ENCODE data around the gene OR56A3. TPM values are rescaled to one million over a fixed set of nuclear protein-coding genes. Genes with fewer than 3 reads are reported as not detected.

OR56A3 gene
- total and polyA plus RNA-seq, 2 donors (not counting 1 experiment from before 2014, with no cell fraction given), result not detected

DNA sequence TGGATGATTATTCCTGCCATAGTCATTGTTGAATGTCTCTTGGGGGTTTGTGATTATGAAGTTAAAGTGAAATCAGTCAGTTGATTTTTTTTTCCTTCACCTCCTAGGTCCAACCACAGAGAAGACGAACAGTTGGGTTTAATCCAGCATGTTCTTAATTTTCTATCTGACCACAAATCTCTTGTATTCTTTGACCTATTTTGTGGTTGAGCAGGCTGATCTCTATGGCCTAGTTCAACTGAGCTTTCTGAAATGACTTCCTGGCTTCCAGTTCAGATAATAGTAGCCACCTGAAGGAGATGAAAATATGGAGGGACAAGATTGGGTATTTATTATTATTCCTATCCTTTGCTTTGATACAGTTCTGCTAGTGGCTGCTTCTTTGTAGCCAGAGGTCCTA lies 31.5 kb downstream of the OR56A3 start:
- DNase-seq (ENCODE audit: low read depth in 2 of 2), result no peak
- Histone ChIP-seq H3K9me3 (ENCODE audit: control insufficient read depth, insufficient read depth, low read depth, low read length) (no peaks in the 10 kb centered on the region), H4K20me1 (ENCODE audit: control insufficient read depth, extremely low read depth, insufficient read depth, low read length) (no peaks in the 10 kb centered on the region), H3K4me1 (ENCODE audit: control insufficient read depth, extremely low read depth, insufficient read depth, low read length) (no peaks in the 10 kb centered on the region), H2AFZ (ENCODE audit: low read length) (no peak overlapping the region), H3K9ac (ENCODE audit: insufficient read depth, low read length) (no peak overlapping the region), H3K27me3 (ENCODE audit: control insufficient read depth, insufficient read depth, low read length) (no peaks in the 10 kb centered on the region), H3K4me3 (replicated peaks in 1 of 4; ENCODE audit: control extremely low read depth in 1 of 4, insufficient read depth in 1 of 4, low read depth in 3 of 4, low read length in 4 of 4) (no peak overlapping the region), H3K27ac (ENCODE audit: insufficient read depth, low read length) (no peak overlapping the region), H3K36me3 (ENCODE audit: control insufficient read depth, insufficient read depth, low read length) (no peaks in the 10 kb centered on the region), H3K79me2 (ENCODE audit: control insufficient read depth, insufficient read depth, low read length) (no peaks in the 10 kb centered on the region), H3K4me2 (ENCODE audit: extremely low read depth, insufficient read depth, low read length) (no peak overlapping the region)
- TF ChIP-seq EZH2 (IDR thresholded peaks at IDR 0.05; ENCODE audit: low read length, missing control alignments), result no peak
- TF ChIP-seq, protein P1, sequence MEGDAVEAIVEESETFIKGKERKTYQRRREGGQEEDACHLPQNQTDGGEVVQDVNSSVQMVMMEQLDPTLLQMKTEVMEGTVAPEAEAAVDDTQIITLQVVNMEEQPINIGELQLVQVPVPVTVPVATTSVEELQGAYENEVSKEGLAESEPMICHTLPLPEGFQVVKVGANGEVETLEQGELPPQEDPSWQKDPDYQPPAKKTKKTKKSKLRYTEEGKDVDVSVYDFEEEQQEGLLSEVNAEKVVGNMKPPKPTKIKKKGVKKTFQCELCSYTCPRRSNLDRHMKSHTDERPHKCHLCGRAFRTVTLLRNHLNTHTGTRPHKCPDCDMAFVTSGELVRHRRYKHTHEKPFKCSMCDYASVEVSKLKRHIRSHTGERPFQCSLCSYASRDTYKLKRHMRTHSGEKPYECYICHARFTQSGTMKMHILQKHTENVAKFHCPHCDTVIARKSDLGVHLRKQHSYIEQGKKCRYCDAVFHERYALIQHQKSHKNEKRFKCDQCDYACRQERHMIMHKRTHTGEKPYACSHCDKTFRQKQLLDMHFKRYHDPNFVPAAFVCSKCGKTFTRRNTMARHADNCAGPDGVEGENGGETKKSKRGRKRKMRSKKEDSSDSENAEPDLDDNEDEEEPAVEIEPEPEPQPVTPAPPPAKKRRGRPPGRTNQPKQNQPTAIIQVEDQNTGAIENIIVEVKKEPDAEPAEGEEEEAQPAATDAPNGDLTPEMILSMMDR (conservative IDR thresholded peaks at IDR 0.05 in 1 of 2, IDR thresholded peaks at IDR 0.05 in 1 of 2; ENCODE audit: low read depth in 1 of 2, low read length in 2 of 2), result no peak

DNA sequence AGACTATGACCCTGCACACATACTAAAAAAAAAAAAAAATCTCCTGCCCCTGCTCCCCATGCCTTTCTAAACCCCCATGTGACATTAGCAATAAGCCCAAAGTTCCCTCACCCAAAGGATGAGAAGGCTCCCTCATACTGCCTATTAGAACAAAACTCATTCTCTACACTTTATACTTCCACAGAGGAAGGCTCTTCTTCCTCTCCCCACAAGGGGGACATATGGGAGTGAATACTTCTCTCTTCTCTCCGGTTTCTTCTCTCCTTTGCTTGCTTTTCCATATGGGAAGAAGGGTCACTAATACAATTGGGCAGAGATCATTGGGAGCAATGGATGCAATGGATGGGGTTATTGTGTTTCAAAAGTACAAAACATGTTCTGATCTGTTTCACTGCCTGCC lies 41.4 kb downstream of the OR56A3 start:
- H3K9ac ChIP-seq (ENCODE audit: insufficient read depth, low read length), result no peak overlapping the region
- no peaks in the 10 kb centered on the region for H3K36me3 ChIP-seq (ENCODE audit: control insufficient read depth, insufficient read depth, low read length)
- H3K9me3 ChIP-seq (ENCODE audit: control insufficient read depth, insufficient read depth, low read depth, low read length), result no peaks in the 10 kb centered on the region
- TF ChIP-seq, protein P1 (conservative IDR thresholded peaks at IDR 0.05 in 1 of 2, IDR thresholded peaks at IDR 0.05 in 1 of 2; ENCODE audit: low read depth in 1 of 2, low read length in 2 of 2), result no peak
- no peaks in the 10 kb centered on the region for H3K27me3 ChIP-seq (ENCODE audit: control insufficient read depth, insufficient read depth, low read length)
- no peaks in the 10 kb centered on the region for H3K4me1 ChIP-seq (ENCODE audit: control insufficient read depth, extremely low read depth, insufficient read depth, low read length)
- no peaks in the 10 kb centered on the region for H3K79me2 ChIP-seq (ENCODE audit: control insufficient read depth, insufficient read depth, low read length)
- H2AFZ ChIP-seq (ENCODE audit: low read length), result no peak overlapping the region
- H3K4me2 ChIP-seq (ENCODE audit: extremely low read depth, insufficient read depth, low read length), result no peak overlapping the region
- no peak overlapping the region for H3K4me3 ChIP-seq (replicated peaks in 1 of 4; ENCODE audit: control extremely low read depth in 1 of 4, insufficient read depth in 1 of 4, low read depth in 3 of 4, low read length in 4 of 4)
- H3K27ac ChIP-seq (ENCODE audit: insufficient read depth, low read length), result no peak overlapping the region
- H4K20me1 ChIP-seq (ENCODE audit: control insufficient read depth, extremely low read depth, insufficient read depth, low read length), result no peaks in the 10 kb centered on the region
- no peak for DNase-seq (ENCODE audit: low read depth in 2 of 2)

DNA sequence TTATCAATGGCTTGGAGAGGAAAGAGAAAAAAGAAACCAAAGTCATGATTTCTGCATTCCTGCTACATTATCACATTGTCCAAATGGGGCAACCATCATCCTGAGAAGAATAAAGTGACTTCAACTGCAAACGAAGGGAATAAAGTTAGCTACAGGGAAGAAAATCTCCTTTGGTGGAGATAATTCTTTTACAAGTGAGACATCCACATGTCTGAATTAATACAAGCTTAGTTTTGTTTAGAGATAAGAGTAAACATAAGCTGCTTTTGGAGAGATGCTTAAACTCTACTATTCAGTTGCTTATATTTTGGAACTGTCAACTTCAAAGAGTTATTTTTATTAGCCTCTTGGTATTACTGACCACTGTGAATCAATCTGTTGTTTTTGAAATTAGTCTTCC lies 44.8 kb downstream of the OR56A3 start, which contains the start of gene OR52L1:
Gene OR52L1, minus strand, starts transcription at position 101 of the 400 bp plus-strand sequence. Its CDS starts 55 bp downstream, at position 46.
- Histone ChIP-seq H3K9me3 (ENCODE audit: control insufficient read depth, insufficient read depth, low read depth, low read length) (no peaks in the 10 kb centered on the region), H3K4me1 (ENCODE audit: control insufficient read depth, extremely low read depth, insufficient read depth, low read length) (no peaks in the 10 kb centered on the region), H3K4me3 (replicated peaks in 1 of 4; ENCODE audit: control extremely low read depth in 1 of 4, insufficient read depth in 1 of 4, low read depth in 3 of 4, low read length in 4 of 4) (no peak within 1 kb of the TSS), H3K4me2 (ENCODE audit: extremely low read depth, insufficient read depth, low read length) (no peak within 1 kb of the TSS), H3K79me2 (ENCODE audit: control insufficient read depth, insufficient read depth, low read length) (no peaks in the 10 kb centered on the region), H3K36me3 (ENCODE audit: control insufficient read depth, insufficient read depth, low read length) (no peaks in the 10 kb centered on the region), H4K20me1 (ENCODE audit: control insufficient read depth, extremely low read depth, insufficient read depth, low read length) (no peaks in the 10 kb centered on the region), H3K27me3 (ENCODE audit: control insufficient read depth, insufficient read depth, low read length) (no peaks in the 10 kb centered on the region), H2AFZ (ENCODE audit: low read length) (no peak within 1 kb of the TSS), H3K9ac (ENCODE audit: insufficient read depth, low read length) (no peak within 1 kb of the TSS), H3K27ac (ENCODE audit: insufficient read depth, low read length) (no peak within 1 kb of the TSS)
- DNase-seq (ENCODE audit: low read depth in 2 of 2), result no peak
- no peak for TF ChIP-seq EZH2 (IDR thresholded peaks at IDR 0.05; ENCODE audit: low read length, missing control alignments)
- TF ChIP-seq, protein P1 (conservative IDR thresholded peaks at IDR 0.05 in 1 of 2, IDR thresholded peaks at IDR 0.05 in 1 of 2; ENCODE audit: low read depth in 1 of 2, low read length in 2 of 2), result no peak

All from fibroblast of lung (primary cell).